HL-60 (cell line): ENCODE measurements around the gene OGA.

Source experiments
- DNase-seq, 2 experiments: peaks; one replicate each; pipeline ENCODE4 v3.0.0-alpha.2; 2010 to 2020; ENCODE audit warnings: low read depth in 1 of 2, low spot score in 1 of 2
- H3K27ac ChIP-seq: fragments of 250-450 bp; sonication (Bioruptor Pico); replicated peaks from 2 replicates; pipeline ENCODE4 v1.5.1; 2020; ENCODE audit warnings: mild to moderate bottlenecking, moderate library complexity
- H3K27me3 ChIP-seq: fragments of 250-450 bp; sonication (Bioruptor Pico); 2 replicates; pipeline ENCODE4 v1.5.1; 2021; ENCODE audit warnings: mild to moderate bottlenecking, moderate library complexity; ENCODE audit not compliant: insufficient read depth, poor library complexity, severe bottlenecking
- H3K4me3 ChIP-seq: replicated peaks from 2 replicates; pipeline ENCODE4 v1.5.1; 2011; ENCODE audit warnings: mild to moderate bottlenecking, control low read depth, low read length; ENCODE audit not compliant: insufficient read depth
- CTCF ChIP-seq: IDR thresholded peaks from one replicate; pipeline ENCODE4 v1.5.1; 2011; ENCODE audit warnings: low read length, control low read depth, inconsistent platforms; ENCODE audit not compliant: insufficient read depth
- GABPA ChIP-seq: IDR thresholded peaks from 2 replicates; pipeline ENCODE4 v1.6.1; 2012; ENCODE audit warnings: low read depth
- POLR2AphosphoS5 ChIP-seq: IDR thresholded peaks from 2 replicates; pipeline ENCODE4 v1.6.1; 2012; ENCODE audit warnings: low read depth
- REST ChIP-seq: IDR thresholded peaks from 2 replicates; pipeline ENCODE4 v1.6.1; 2012; ENCODE audit warnings: low read depth; ENCODE audit not compliant: insufficient replicate concordance
- SPI1 ChIP-seq: IDR thresholded peaks from 2 replicates; pipeline ENCODE4 v1.6.1; 2012; ENCODE audit warnings: low read depth, mild to moderate bottlenecking, borderline replicate concordance

OGA gene

GRCh38 chr10:101848408-101848807 lies 30.2 kb upstream of the OGA start:
- DNase-seq: peak in 1 of 2 experiments; percentile 60
- Histone ChIP-seq H3K27me3 (no peaks in the 10 kb centered on the region), H3K4me3 (no peak overlapping the region), H3K27ac (peak overlapping the region; percentile 76)
- no peak for TF ChIP-seq CTCF
- TF ChIP-seq SPI1: peak; percentile 63
- TF ChIP-seq GABPA: no peak; the same call in 1 of the 2 replicates

- TF ChIP-seq POLR2AphosphoS5: no peak
- no peak for TF ChIP-seq CTCF
- no peak for TF ChIP-seq REST
- no peak for TF ChIP-seq GABPA
- no peak overlapping the region for H3K27ac ChIP-seq
- no peak for DNase-seq
- no peaks in the 10 kb centered on the region for H3K27me3 ChIP-seq
- H3K4me3 ChIP-seq: no peak overlapping the region
Observed at GRCh38 chr10:101845893-101846292, 27.6 kb upstream of the OGA start.

- peak in 1 of 2 experiments; percentile 80 for DNase-seq
- H3K4me3 ChIP-seq: peak within 1 kb of the TSS; percentile 47
- no peak for TF ChIP-seq REST
- TF ChIP-seq CTCF: peak; percentile 27
- no peak for TF ChIP-seq POLR2AphosphoS5
- peak; percentile 17; the same call in 1 of the 2 replicates for TF ChIP-seq SPI1
- no peak for TF ChIP-seq GABPA
Observed at GRCh38 chr10:101843032-101844021, 25.1 kb upstream of the OGA start, which contains the start of gene KCNIP2. KCNIP2 (minus strand) TSS chr10:101843800; CDS start chr10:101843568, 232 bp downstream.

More at GRCh38 chr10:101843032-101844021, 25.1 kb upstream of the OGA start, which contains the start of gene KCNIP2:
- no peaks in the 10 kb centered on the region for H3K27me3 ChIP-seq
- no peak within 1 kb of the TSS; the same call in 1 of the 2 replicates for H3K27ac ChIP-seq
